ENCODE results near the gene CMTM2. TPM values are rescaled to one million over a fixed set of nuclear protein-coding genes. Genes with fewer than 3 reads are reported as not detected.

The CMTM2 gene
- total and polyA plus RNA-seq, 2 donors (not counting 1 experiment from before 2014, with no cell fraction given), result not detected

- Histone ChIP-seq H4K20me1 (ENCODE audit: control insufficient read depth, extremely low read depth, insufficient read depth, low read length) (no peaks in the 10 kb centered on the region), H3K27me3 (ENCODE audit: control insufficient read depth, insufficient read depth, low read length) (no peaks in the 10 kb centered on the region), H3K9ac (ENCODE audit: insufficient read depth, low read length) (no peak overlapping the region), H3K27ac (ENCODE audit: insufficient read depth, low read length) (no peak overlapping the region), H3K4me2 (ENCODE audit: extremely low read depth, insufficient read depth, low read length) (no peak overlapping the region), H3K4me3 (replicated peaks in 1 of 4; ENCODE audit: control extremely low read depth in 1 of 4, insufficient read depth in 1 of 4, low read depth in 3 of 4, low read length in 4 of 4) (no peak overlapping the region), H3K36me3 (ENCODE audit: control insufficient read depth, insufficient read depth, low read length) (peaks cover 3% of the 10 kb centered on the region), H2AFZ (ENCODE audit: low read length) (no peak overlapping the region), H3K79me2 (ENCODE audit: control insufficient read depth, insufficient read depth, low read length) (no peaks in the 10 kb centered on the region), H3K4me1 (ENCODE audit: control insufficient read depth, extremely low read depth, insufficient read depth, low read length) (no peaks in the 10 kb centered on the region), H3K9me3 (ENCODE audit: control insufficient read depth, insufficient read depth, low read depth, low read length) (no peaks in the 10 kb centered on the region)
- TF ChIP-seq EZH2 (IDR thresholded peaks at IDR 0.05; ENCODE audit: low read length, missing control alignments), result no peak
- DNase-seq (ENCODE audit: low read depth in 2 of 2), result peak in 1 of 2 donors; percentile 79
Observed at GRCh38 chr16:66539623-66540469, 39.4 kb upstream of the CMTM2 start.

DNA sequence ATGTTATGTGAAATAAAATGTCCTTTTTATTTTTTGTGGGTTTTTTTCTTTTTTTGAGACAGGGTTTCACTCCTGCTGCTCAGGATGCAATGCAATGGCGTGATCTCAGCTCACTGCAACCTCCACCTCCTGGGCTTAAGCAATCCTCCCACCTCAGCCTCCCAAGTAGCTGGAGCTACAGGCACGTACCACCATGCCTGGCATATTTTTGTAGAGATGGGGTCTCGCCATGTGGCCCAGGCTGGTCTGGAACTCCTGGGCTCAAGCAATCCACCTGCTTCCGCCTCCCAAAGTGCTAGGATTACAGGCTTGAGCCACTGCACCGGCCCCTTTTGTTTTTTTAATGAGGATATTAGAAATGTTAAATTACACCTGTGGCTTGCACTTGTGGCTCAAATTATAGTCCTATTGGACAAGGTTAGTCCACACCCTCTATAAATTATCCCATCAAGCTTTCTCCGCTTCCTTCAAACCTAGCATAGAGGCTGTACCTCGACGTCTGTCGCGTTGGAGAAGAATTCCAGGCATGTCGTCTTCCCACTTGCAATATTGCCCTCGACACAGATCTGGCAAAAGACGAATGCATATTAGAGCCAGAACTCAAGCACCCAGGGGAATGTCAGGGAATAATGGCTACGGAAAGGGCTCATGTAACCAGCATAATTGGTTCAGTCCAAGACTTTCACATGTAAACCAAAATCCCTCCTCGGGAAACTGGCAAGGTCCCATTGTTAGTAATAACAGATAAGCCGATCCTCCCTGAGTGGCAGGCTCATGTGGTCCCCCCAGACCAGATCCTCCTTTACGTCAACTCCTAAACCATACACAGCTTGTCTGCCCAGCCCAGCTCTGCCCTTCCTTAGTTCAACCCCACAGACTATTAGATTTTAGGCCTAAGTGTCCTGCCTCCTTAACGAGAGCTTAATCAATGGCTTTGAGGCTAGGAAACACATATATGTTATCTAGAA lies 37.6 kb upstream of the CMTM2 start:
- Histone ChIP-seq H3K79me2 (ENCODE audit: control insufficient read depth, insufficient read depth, low read length) (no peaks in the 10 kb centered on the region), H3K4me3 (replicated peaks in 1 of 4; ENCODE audit: control extremely low read depth in 1 of 4, insufficient read depth in 1 of 4, low read depth in 3 of 4, low read length in 4 of 4) (no peak overlapping the region), H3K27ac (ENCODE audit: insufficient read depth, low read length) (no peak overlapping the region), H3K9ac (ENCODE audit: insufficient read depth, low read length) (no peak overlapping the region), H3K4me1 (ENCODE audit: control insufficient read depth, extremely low read depth, insufficient read depth, low read length) (no peaks in the 10 kb centered on the region), H4K20me1 (ENCODE audit: control insufficient read depth, extremely low read depth, insufficient read depth, low read length) (no peaks in the 10 kb centered on the region), H3K36me3 (ENCODE audit: control insufficient read depth, insufficient read depth, low read length) (peaks cover 2% of the 10 kb centered on the region), H2AFZ (ENCODE audit: low read length) (no peak overlapping the region), H3K9me3 (ENCODE audit: control insufficient read depth, insufficient read depth, low read depth, low read length) (no peaks in the 10 kb centered on the region), H3K27me3 (ENCODE audit: control insufficient read depth, insufficient read depth, low read length) (no peaks in the 10 kb centered on the region), H3K4me2 (ENCODE audit: extremely low read depth, insufficient read depth, low read length) (no peak overlapping the region)
- DNase-seq (ENCODE audit: low read depth in 2 of 2), result no peak
- TF ChIP-seq CTCF (conservative IDR thresholded peaks at IDR 0.05 in 1 of 2, IDR thresholded peaks at IDR 0.05 in 1 of 2; ENCODE audit: low read depth in 1 of 2, low read length in 2 of 2) (no peak), EZH2 (IDR thresholded peaks at IDR 0.05; ENCODE audit: low read length, missing control alignments) (no peak)

DNA sequence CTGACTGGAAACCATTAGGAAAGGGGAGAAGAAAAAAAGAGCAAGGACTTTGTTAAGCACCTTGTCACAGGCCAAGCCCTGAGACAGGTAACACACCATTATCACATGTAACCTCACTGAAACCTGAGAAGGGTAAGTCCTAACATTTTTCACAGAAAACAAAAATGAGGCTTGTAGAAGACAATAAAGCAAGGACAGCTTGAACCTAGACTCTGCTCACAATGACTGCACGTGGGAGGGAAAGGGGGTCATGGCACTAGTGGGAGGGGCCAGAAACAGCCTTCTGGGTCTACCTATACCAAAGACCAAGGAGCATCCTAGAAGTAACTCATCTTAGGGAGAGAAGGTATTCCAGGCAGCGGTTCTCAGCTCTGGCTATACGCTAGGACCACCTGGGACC lies 36.9 kb upstream of the CMTM2 start:
- Histone ChIP-seq H3K27me3 (ENCODE audit: control insufficient read depth, insufficient read depth, low read length) (no peaks in the 10 kb centered on the region), H4K20me1 (ENCODE audit: control insufficient read depth, extremely low read depth, insufficient read depth, low read length) (no peaks in the 10 kb centered on the region), H3K4me3 (replicated peaks in 1 of 4; ENCODE audit: control extremely low read depth in 1 of 4, insufficient read depth in 1 of 4, low read depth in 3 of 4, low read length in 4 of 4) (no peak overlapping the region), H3K4me1 (ENCODE audit: control insufficient read depth, extremely low read depth, insufficient read depth, low read length) (no peaks in the 10 kb centered on the region), H3K27ac (ENCODE audit: insufficient read depth, low read length) (no peak overlapping the region), H3K79me2 (ENCODE audit: control insufficient read depth, insufficient read depth, low read length) (no peaks in the 10 kb centered on the region), H3K4me2 (ENCODE audit: extremely low read depth, insufficient read depth, low read length) (no peak overlapping the region), H3K9me3 (ENCODE audit: control insufficient read depth, insufficient read depth, low read depth, low read length) (no peaks in the 10 kb centered on the region), H2AFZ (ENCODE audit: low read length) (no peak overlapping the region), H3K36me3 (ENCODE audit: control insufficient read depth, insufficient read depth, low read length) (no peaks in the 10 kb centered on the region), H3K9ac (ENCODE audit: insufficient read depth, low read length) (no peak overlapping the region)
- TF ChIP-seq CTCF (conservative IDR thresholded peaks at IDR 0.05 in 1 of 2, IDR thresholded peaks at IDR 0.05 in 1 of 2; ENCODE audit: low read depth in 1 of 2, low read length in 2 of 2) (no peak), EZH2 (IDR thresholded peaks at IDR 0.05; ENCODE audit: low read length, missing control alignments) (no peak)
- no peak for DNase-seq (ENCODE audit: low read depth in 2 of 2)

Data from fibroblast of lung (primary cell).